NCI-H146 treated with DMSO at 0.1 percent for 48 hours (cell line): ENCODE measurements around the gene SCN5A.
"Not testable (repeated sequence)": the region's sequence is repeated elsewhere in the genome, so short reads cannot be mapped to it uniquely, and the experiment has no call there.

Source experiments
- DNase-seq: peaks from one replicate; lab custom pipeline; 2025; ENCODE audit not compliant: unreplicated experiment; lab: John Stamatoyannopoulos, UW

Gene SCN5A

DNA sequence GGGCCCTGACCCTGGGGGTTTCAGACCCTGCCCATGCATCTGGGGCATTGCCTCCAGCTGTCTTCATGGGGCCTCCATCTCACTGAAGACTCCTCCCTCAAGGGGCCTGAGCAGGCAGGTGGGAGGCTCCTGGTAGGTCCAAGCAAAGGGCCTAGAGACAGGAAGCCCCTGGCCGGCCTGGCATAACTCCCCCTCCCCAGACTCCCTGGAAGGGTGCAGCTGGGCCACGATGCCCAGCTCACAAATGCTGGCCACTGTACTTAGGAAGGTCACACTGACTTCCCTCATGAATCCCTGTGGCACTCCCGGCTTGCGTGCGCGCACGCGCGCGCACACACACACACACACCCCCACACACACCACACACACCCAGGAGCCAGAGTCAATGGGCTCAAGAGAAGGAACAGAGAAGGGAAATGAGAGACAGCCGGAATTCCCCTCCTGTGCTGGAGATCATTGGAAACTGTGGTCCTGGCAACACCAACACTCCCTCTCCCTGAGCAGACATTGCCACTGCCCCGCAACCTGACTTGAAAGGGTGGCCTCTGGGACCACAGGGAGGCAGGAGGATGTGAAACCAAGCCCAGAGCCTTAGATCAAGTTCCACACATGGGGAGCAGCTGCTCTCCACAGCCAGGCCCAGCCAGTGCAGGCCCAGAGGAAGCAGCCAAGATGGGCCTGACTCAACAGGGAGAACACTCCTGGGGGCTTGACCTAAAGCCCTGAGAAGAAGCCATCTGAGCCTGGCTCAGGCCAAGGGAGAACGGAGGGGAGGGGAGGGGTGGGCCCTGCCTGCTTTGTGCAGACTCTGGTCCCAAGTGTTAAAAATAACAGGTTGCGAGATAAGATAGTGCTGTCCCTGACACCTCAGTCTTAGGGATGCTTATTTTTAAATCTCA, 69.7 kb downstream of the SCN5A start:
- DNase-seq = no peak

- DNase-seq = no peak
Measured at GRCh38 chr3:38579141-38579540, 70.3 kb downstream of the SCN5A start.

DNA sequence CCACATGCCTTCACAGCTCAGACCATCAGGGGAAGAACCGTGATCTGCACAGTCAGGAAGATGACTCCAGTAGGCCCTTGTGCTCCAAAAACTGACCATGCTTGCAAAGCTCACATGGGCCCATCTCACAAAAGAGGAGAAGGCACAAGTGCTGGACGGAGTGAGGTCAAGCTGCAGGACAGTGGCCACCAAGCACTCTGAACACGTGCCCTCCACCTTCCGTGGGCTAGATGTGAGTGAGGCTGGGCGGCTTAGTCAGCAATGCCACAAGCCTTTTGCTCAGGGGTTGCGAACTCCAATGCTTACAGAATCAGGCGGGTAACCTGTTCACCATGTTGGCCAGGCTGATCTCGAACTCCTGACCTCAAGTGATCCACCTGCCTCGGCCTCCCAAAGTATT, 70.9 kb downstream of the SCN5A start:
- no peak for DNase-seq

DNA sequence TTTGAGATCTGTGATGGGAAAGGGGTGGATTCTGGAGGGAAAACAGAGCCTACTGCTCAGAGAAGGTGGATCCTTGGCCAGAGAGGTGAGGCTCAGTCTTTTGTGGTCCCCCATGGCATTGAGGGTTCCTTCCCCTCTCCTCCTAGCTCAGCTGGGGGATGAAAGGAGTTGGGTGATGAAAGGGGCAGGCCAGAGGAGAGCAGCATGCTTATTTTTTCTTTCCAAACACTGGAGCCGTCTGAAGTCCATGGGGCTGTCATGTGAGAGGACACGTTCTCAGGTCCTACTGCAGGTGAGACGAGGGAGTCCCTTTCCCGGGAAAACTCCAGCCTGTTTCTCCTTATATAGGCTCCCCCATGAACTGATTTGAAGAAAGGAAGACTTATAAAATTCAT, 71.4 kb downstream of the SCN5A start:
- no peak for DNase-seq

DNA sequence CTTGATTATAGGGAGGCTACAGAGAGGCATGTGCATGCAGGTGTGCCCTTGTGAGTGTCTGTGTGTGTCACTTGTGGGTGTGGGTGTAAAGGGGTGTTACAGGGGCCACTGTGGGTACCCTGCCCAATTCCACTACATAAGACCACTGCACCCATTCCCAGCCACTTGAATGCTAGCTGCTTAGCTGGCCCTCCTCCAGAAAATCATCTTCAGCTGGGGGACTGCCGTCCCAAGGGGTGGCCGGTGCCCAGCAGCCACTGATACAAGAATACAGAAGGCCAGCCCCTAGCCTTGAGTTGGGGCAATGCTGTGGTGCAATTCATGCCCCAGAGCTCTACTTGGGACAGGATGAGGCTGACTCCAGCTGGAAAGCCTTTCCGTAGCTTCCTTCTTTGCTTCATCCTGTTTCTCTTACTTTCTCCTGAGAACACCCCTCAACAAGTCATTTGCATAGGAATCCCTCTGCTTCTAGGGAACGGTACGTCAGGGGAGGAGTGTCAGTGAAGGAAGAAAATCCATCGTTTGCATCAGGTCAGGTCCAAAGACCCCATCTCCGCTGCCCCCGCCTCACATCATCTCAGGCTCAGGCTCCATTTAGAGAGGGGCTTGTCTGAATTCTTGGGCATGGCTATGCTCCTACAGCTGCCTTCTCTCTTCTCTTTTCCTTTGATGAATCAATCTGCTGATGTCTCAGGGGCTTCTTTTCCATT, 72.0 kb downstream of the SCN5A start:
- DNase-seq = no peak

DNA sequence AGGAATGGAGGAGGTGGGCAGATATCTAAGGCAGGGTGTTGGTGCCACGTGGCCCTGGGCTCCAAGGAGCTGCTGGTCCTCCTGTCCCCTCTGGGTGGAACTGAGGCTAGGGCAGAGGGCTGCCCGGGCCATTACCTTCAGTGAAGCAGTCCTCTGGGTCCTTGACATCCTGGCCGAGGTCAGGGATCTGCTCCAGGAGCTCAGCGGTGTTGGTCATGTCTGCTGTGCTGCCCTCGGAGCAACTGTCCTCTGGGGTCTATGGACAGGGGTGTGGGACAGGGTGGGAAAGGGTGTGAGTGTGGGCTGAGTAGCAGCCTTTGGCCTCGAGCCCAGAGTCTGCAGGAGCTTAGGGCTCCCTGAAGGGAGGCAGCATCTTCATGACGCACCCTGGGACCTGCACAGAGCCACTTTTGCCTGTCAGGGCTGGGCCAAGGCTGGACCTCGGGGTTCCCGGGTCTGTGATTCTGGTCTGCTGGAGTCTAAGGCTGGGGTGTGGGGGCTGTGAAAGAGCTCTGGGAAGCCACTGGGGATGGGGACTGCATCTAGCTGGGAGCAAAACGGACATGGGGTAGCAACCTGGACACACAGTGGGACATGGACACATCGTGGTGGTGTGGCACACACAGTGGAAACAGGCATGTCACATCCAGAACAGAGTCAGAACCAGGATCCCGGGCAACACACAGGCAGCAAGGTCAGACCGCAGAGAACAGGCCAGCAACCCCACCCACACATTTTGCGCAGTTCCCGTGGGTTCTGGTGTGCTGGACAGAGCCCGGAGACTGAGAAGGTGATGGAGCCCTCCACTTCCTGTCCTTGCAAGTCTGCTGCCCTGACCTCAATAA, 72.7 kb downstream of the SCN5A start:
- DNase-seq = no peak

- no peak for DNase-seq
Measured at GRCh38 chr3:38576131-38576525, 73.4 kb downstream of the SCN5A start.

DNA sequence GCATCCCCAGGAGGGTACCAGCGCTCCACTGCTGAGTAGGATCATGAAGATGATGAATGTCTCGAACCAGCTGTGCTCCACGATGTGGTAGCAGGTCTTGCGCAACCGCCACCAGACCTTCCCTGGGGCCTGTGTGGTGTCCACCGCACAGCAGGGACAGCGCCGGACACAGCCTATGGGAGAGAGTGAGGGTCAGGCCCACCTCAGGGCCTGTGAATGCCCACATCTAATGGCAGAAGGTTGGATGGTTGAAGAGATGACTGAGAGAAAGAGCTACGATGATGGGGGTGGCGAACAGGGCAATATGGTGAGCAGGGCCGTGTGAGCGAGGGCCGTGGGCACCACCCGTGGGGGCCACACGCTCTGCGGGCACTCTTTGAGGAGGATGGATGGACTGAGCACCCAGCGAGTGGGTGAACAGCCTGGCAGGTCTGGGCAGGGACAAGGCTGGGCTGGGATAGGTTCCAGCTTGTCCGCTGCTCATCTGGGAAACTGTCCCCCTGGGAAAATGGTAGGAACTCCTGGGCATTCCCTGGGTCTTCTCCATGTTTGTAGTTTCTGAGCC, 74.1 kb downstream of the SCN5A start:
- DNase-seq = no peak

GRCh38 chr3:38574411-38575278, 74.8 kb downstream of the SCN5A start:
- no peak for DNase-seq

GRCh38 chr3:38573556-38573955, 75.9 kb downstream of the SCN5A start:
- no peak for DNase-seq

DNA sequence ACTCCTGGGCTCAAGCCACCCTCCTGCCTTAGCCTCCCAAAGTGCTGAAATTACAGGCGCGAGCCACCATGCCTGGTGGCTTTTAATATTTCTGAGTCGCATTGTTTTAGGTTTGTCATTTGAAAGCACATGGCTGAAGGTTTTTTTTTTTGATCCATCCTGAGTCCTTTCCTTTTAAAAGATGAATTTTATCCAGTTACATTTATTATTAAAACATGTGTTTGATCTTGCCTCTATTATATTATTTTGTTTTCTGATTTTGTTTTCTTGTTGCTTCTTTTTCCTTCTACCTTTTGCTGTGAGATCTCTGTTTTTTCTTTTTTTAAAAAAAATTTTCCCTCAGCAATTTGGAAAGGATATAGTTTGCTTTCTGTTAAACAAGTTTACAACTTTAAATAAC, 76.4 kb downstream of the SCN5A start:
- DNase-seq = no peak

- DNase-seq = no peak
Measured at GRCh38 chr3:38567498-38567897, 82.0 kb downstream of the SCN5A start.

DNA sequence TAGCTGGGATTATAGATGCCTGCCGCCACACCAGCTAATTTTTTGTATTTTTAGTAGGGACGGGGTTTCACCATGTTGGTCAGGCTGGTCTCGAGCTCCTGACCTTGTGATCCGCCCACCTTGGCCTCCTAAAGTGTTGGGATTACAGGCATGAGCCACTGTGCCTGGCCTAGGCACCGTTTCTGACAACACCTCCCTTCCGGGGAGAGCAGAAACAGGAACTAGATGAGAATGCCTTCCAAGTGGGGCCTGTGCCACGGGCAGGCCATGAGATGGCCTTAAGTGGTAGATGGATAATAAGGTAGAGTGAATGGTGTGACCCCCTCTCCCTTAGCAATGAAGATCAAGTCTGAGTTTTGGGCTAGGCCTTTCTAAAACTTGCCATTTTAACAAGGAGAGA, 82.7 kb downstream of the SCN5A start:
- not testable (repeated sequence) for DNase-seq

DNA sequence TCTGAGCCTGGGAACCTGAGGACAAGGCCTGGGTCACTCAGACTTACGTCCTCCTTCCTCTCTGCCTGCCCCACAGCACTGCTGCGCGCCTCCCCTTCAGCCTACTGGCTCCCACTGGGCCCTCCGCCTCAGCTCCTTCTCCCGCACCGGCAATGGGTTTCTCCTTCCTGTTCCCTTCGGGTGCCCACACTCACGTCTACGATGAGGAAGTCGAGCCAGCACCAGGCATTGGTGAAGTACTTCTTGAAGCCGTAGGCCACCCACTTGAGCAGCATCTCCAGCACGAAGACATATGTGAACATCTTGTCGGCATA, 83.3 kb downstream of the SCN5A start:
- no peak for DNase-seq

DNA sequence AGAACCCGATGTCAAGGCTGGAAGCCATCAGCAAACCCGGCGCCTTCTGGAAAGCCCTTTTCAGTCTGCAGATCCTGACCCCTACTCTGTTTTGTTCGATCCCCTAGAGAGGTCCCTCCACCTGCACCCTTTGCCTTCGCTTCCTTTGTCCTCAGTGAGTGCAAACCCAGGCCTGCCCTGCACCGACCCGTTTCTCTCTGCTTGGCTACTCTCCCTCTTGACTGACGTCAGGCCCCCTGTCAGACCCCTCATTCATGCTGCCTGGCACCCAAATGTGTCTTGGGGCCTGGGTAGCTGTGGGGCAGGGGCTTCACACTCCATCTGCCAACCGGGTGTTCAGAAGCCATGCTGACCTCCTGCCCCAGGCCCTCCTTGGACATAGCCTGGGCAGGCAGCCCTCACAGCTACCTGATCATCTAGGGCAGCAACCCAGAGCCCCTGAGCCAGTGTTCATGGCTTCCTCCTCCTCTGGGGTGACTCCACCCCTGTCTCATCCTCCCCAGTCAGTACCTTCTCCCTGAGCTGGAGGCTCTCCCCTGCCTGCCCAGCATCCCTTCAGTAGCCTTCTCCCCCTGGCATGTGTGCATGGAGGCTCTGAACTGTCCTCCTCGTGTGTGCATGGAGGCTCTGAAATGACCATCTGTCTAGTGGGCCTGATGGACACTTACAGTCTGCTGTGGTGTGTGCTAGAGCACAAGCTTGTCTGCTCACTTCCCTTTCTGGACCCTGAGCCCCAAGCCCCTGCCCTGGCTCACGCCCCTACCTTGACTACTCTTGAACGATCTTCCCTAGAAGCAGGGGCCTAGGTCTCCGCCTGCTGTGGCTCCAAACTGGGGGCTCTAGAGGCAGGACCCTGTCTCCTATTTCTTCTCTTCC, 83.9 kb downstream of the SCN5A start:
- no peak for DNase-seq

DNA sequence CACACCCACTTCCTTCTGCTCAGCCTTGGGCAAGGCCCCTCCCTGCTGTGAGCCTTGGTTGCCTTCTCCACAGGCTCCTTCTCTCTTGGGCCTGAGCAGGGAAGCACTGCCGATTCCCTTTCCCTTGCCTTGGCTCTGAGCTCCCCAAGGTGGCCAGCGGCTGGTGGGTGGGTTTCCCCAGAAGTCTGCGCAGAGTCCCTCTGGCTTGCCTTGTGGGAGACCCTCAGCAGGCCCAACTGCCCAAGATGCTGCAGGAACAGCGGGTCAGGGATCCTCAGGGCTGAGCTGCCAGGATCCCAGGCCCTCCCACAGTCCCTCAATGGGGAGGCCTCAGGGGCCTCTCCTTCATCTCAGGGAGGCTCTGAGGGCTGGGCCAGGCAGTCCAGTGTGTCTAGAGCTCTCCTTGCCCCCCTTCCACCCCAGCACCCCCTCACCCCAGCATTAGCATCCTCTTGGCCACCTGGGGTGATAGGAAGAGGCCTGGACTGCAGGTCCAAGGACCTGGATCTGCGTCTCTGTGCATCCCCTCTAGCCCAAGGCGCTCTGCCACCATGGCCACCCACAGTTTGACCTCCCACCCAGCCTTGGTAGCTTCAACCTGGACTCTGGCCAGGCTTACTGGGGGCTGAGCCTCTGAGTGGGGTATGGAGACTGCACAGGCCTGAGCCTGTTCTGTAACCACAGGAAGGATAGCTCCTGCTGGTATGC, 84.7 kb downstream of the SCN5A start:
- DNase-seq = no peak

- DNase-seq = no peak
Measured at GRCh38 chr3:38563886-38564270, 85.6 kb downstream of the SCN5A start.

DNA sequence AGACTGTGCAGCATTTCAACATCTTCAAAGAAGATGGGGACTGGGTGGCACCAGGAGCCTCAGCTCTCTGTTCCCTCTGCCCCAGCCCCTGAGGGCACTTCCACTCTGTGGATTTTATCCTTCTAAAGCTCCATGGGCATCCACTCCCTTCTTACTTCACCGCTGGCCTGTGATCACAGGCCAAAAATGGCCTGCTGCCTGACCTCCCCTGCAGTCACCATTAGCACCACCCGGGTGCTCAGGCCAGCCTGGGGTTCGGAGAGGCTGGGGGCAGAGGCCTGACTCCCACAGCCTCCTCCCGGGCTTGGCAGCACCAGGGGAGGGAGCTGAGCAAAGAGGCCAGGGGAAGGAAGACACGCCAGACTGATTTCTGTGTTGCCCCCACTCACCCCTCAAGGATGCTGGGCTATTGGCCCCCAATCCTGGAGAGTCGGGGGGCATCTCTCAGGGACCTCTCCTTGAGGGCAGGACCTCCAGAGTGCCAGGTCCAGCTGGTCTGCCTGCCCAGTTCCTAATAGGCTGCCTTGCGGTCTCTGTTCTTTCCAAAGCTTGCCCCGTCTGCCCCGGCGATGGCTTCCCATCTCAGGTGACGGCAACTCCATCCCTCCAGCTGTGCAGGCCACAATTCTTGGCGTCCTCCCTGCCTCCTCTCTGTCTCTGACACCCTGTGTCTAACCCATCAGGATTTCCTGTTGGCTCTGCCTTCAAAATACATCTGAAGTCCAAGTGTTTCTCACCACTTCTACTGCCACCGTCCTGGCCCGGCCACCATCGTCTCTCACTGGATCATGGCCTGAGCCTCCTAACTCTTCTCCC, 86.2 kb downstream of the SCN5A start:
- DNase-seq = no peak
